Adipocyte (in vitro differentiated cells): ENCODE results near the gene PPP1R2.

Experiments used
- DNase-seq: peaks from one replicate; pipeline ENCODE4 v3.0.0-alpha.2; 2015; ENCODE audit warnings: low read depth
- H3K27me3 ChIP-seq: replicated peaks from 2 replicates; pipeline ENCODE4 v1.7.0; 2013; ENCODE audit warnings: mild to moderate bottlenecking, low read length, moderate library complexity; ENCODE audit not compliant: control insufficient read depth, insufficient read depth
- H3K36me3 ChIP-seq: 2 replicates; pipeline ENCODE4 v1.7.0; 2013; ENCODE audit warnings: low read length, mild to moderate bottlenecking, moderate library complexity; ENCODE audit not compliant: control insufficient read depth, insufficient read depth, severe bottlenecking
- H3K4me1 ChIP-seq: 2 replicates; pipeline ENCODE4 v1.7.0; 2013; ENCODE audit warnings: mild to moderate bottlenecking, low read length, moderate library complexity; ENCODE audit not compliant: control insufficient read depth, insufficient read depth
- H3K4me3 ChIP-seq: 2 replicates; pipeline ENCODE4 v1.7.0; 2013; ENCODE audit warnings: mild to moderate bottlenecking, low read length, moderate library complexity
- H3K9ac ChIP-seq: 2 replicates; pipeline ENCODE4 v1.7.0; 2013; ENCODE audit warnings: mild to moderate bottlenecking, low read length, moderate library complexity
- H3K9me3 ChIP-seq: 2 replicates; pipeline ENCODE4 v1.7.0; 2013; ENCODE audit warnings: mild to moderate bottlenecking, low read length, moderate library complexity; ENCODE audit not compliant: control insufficient read depth

The PPP1R2 gene

DNA sequence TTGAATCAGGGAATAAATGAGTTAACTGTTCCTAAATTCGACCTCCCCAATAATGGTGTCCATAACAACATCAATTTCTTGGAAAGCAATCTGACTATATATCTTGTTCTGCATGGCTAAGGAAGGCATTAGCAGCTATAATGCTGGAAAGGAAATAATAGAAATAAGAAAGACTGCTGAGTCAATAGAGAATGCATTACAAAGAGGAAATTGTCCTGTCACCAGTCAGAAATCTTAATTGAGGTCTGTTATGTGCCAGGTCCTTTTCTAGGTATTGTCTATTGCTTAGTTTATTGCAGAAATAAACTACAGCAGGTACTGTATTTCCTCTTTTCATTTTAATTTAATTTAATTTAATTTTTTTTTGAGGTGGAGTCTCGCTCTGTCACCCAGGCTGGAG, 5.9 kb upstream of the PPP1R2 start:
- H3K27me3 ChIP-seq = peaks cover 3% of the 10 kb centered on the region
- DNase-seq = no peak
- H3K36me3 ChIP-seq = no peaks in the 10 kb centered on the region
- no peaks in the 10 kb centered on the region for H3K9me3 ChIP-seq
- H3K9ac ChIP-seq = no peak overlapping the region
- peaks cover 36% of the 10 kb centered on the region for H3K4me1 ChIP-seq
- H3K4me3 ChIP-seq = no peak overlapping the region

DNA sequence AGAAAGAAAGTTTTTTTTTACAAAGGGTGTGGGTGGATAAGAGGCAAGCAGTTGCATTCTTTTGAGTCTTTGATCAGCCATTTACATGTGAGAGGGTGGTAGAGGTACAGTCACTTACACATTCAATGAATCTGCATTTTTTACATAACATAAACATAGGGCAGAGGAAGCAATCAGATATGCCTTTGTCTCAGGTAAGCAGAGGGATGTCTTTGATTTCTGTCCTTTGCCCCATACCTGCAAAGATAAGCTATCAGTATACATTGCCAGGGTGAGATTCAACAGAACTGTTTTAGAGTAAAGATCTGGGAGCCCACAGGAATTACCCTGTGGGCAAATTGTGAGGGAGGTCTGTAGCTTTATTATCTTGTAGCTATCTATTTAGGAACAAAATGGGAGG, 5.4 kb upstream of the PPP1R2 start:
- no peaks in the 10 kb centered on the region for H3K36me3 ChIP-seq
- no peaks in the 10 kb centered on the region for H3K9me3 ChIP-seq
- no peak for DNase-seq
- no peak overlapping the region for H3K9ac ChIP-seq
- H3K27me3 ChIP-seq = peaks cover 3% of the 10 kb centered on the region
- no peak overlapping the region for H3K4me3 ChIP-seq
- peaks cover 41% of the 10 kb centered on the region for H3K4me1 ChIP-seq

DNA sequence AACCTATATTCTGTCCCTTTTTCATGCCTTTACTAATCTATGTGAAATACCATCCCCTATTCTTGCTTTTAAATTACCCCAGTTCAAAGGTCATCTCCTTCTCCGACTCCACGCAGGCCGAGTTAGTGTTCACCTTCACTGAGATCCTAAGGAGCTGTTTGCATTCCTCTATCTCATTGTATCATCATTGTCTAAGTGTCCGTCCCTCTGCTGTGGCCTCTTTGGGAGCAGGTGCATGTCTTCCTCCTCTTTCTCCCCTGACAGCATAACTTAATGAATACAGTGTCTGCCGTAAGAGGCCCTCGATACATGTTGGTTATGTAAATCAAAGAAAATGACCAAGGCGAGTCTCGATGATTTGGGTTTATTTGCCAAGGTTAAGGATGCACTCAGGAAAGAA, 4.9 kb upstream of the PPP1R2 start:
- Histone ChIP-seq H3K4me3 (no peak overlapping the region), H3K4me1 (peaks cover 42% of the 10 kb centered on the region), H3K36me3 (no peaks in the 10 kb centered on the region), H3K9ac (no peak overlapping the region), H3K9me3 (no peaks in the 10 kb centered on the region), H3K27me3 (peaks cover 3% of the 10 kb centered on the region)
- DNase-seq = no peak

DNA sequence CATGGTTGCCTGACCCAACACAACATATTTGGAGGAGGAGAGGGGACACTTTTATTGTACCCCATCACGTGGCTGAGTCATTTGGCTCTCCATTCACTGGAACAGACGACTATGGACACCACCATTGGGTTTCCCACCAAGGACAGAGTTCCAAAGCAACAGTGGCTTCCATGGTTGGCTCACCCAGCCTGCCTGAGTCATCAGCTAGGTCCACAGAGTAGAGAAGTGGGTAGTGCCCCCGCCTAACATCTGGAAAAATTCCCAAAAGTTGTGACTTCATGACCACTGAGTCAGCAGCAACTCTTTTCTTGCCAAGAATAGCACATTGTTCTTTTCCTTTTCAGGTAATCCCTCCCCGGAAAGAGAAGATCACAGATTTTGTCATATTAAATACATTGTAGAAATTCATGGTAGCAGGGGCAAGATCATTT, 3.0 kb upstream of the PPP1R2 start:
- no peak overlapping the region for H3K9ac ChIP-seq
- no peaks in the 10 kb centered on the region for H3K9me3 ChIP-seq
- peaks cover 3% of the 10 kb centered on the region for H3K27me3 ChIP-seq
- DNase-seq = peak; percentile 90
- H3K4me1 ChIP-seq = peaks cover 42% of the 10 kb centered on the region
- H3K4me3 ChIP-seq = peak overlapping the region; percentile 13
- no peaks in the 10 kb centered on the region for H3K36me3 ChIP-seq

DNA sequence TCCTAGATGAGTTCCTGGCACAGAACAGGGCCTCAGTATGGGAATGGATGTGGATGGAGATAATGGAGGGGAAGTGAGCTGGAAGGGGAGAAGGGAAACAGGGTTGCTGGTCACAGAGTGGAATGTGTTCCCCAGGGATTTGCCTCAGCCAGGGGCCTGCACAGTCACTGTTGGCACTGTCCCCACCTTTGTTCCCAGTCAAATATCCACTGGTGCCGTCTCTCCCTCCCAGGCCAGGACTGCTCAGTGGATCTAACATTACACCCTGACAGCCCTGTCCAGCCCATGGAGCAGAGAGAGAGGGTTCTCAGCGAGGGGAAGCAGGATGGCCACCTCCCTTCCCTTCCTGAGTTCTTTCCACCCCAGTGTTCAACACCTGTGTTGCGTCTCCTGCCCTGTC, 1.5 kb upstream of the PPP1R2 start:
- DNase-seq = no peak
- H3K9ac ChIP-seq = no peak overlapping the region
- H3K4me3 ChIP-seq = no peak overlapping the region
- H3K36me3 ChIP-seq = no peaks in the 10 kb centered on the region
- no peaks in the 10 kb centered on the region for H3K27me3 ChIP-seq
- no peaks in the 10 kb centered on the region for H3K9me3 ChIP-seq
- H3K4me1 ChIP-seq = peaks cover 38% of the 10 kb centered on the region

DNA sequence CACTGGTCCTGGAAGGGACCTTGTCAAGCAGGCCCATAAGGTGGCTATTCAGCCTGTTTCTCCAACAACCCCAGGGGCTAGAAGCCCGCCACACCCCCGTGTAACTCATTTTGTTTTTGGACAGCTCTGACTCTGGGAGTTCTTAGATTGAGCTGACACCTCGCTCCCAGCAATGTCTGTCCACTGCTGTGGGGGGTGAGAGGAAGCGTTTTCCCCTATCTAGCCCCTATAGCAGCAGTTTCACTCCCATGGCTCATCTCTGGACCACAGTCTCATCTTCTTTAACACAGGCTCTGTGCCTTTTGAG, 1.1 kb upstream of the PPP1R2 start:
- no peak for DNase-seq
- no peaks in the 10 kb centered on the region for H3K27me3 ChIP-seq
- no peaks in the 10 kb centered on the region for H3K36me3 ChIP-seq
- no peaks in the 10 kb centered on the region for H3K9me3 ChIP-seq
- peaks cover 38% of the 10 kb centered on the region for H3K4me1 ChIP-seq
- no peak overlapping the region for H3K9ac ChIP-seq
- H3K4me3 ChIP-seq = peak overlapping the region; percentile 94

DNA sequence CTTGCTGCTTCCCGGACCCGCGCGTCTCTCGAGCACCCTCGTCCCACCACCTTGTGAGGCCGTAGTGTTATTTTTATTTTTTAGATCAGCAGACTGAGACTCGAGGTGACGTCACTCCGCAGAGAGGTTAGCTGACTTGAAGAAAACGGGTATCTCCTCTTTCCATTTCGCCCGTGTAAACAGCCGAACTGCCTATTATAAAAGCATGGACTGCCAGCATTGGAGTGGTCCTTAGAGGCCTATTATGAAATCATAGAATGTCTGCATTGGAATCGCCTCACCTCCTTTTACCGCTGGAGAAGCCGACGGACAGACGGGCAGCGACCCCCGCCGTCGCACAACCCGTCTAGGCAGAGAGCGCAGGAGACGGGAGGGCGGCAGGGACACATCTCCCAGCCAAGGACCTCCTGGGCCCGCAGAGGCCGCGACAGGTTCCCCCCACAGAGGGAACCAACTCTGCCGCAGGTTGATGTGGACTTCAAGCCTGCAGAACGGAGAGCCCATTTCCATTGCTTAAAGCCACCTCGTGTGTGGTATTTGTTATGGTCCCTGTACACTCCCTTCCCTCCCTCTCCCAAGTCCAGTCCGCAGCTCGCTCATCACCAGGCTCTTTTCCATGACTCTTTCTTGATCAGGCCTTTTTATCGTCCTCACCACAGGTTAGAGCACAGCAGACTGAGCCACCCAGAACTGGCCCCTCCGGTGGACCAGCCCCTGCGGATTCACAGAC, 540 bp upstream of the PPP1R2 start:
- no peak for DNase-seq
- no peaks in the 10 kb centered on the region for H3K36me3 ChIP-seq

DNA sequence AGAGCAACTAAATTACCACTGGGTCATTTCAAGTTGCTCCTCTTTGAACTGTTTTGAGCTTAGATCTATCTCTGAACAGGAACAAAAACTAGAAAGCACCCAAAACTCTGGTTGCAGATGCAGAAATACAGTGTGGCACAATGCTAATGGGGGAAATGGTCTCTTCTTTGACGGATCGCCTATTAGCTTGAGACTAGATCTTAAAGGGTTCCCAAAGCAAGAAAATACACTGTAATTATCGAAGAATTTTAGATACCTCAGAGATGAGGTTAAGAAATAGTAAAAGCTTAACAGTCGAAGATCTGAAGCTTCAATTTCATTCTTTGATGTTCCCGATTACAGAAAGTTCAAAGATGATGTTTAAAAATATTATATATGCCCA, 818 bp downstream of the PPP1R2 start:
- DNase-seq = peak; percentile 34
- Histone ChIP-seq H3K9ac (peak overlapping the region; percentile 97), H3K27me3 (no peaks in the 10 kb centered on the region), H3K4me3 (peak overlapping the region; percentile 94), H3K9me3 (no peaks in the 10 kb centered on the region), H3K36me3 (no peaks in the 10 kb centered on the region), H3K4me1 (peaks cover 38% of the 10 kb centered on the region)

More for the DNA sequence above, 540 bp upstream of the PPP1R2 start:
- Histone ChIP-seq H3K9ac (peak overlapping the region; percentile 70), H3K27me3 (no peaks in the 10 kb centered on the region), H3K4me3 (peak overlapping the region; percentile 94), H3K9me3 (no peaks in the 10 kb centered on the region), H3K4me1 (peaks cover 38% of the 10 kb centered on the region)

DNA sequence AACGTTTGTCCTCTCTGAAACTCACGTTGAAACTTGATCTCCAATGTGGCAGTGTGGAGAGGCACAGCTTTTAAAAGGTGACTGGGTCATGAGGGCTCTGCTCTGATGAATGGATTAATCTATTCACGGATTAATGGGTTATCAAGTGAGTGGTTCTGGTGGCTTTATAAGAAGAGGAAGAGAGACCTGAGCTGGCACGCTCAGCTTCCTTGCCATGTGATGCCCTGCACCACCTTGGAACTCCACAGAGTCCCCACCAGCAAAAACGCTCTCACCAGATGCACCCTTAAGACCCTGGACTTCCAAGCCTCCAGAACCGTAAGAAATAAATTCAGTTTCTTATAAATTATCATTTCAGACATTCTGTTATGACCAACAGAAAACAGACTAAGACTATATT, 2.6 kb downstream of the PPP1R2 start:
- H3K4me1 ChIP-seq = peaks cover 25% of the 10 kb centered on the region
- peak overlapping the region; percentile 94 for H3K4me3 ChIP-seq
- no peak overlapping the region for H3K9ac ChIP-seq
- no peaks in the 10 kb centered on the region for H3K36me3 ChIP-seq
- no peak for DNase-seq
- H3K9me3 ChIP-seq = no peaks in the 10 kb centered on the region
- H3K27me3 ChIP-seq = no peaks in the 10 kb centered on the region

DNA sequence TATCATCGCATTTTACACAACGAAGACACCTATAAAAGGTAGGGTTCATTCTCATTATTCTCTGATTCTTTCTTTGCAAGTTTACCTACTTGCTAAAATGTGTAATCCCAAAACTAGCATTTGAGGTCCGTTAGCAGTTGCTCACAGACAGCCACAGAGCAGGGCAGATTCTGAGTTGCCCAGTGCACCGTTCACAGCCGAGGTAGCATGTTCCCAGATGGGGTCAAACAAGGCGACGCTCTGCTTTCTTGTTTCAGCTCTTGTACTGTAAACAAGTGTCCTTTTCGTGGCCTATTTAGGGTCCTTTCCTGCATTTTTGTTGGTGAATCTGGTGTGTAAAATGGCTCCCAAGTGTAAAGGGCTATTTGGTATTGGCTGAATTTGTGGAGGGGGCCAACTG, 3.1 kb downstream of the PPP1R2 start:
- H3K9me3 ChIP-seq = no peaks in the 10 kb centered on the region

DNA sequence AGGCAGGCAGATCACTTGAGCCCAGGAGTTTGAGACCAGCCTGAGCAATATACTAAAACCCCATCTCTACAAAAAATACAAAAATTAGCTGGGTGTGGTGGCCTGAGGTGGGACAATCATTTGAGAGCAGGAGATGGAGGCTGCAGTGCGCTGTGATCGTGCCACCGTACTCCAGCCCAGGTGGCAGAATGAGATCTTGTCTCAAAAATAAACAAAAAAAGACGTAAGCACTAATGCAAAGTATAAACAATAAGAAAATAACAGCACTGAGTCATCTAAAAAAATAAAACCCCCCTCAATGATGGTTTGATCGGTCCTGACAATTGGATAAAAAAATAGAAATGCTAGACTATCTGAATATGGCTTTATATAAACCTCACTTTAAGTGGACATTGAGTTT, 3.6 kb downstream of the PPP1R2 start:
- Histone ChIP-seq H3K36me3 (no peaks in the 10 kb centered on the region), H3K9ac (no peak overlapping the region), H3K4me3 (no peak overlapping the region), H3K4me1 (peaks cover 20% of the 10 kb centered on the region), H3K27me3 (no peaks in the 10 kb centered on the region), H3K9me3 (no peaks in the 10 kb centered on the region)
- no peak for DNase-seq

More for the DNA sequence above, 3.1 kb downstream of the PPP1R2 start:
- Histone ChIP-seq H3K4me1 (peaks cover 25% of the 10 kb centered on the region), H3K4me3 (no peak overlapping the region), H3K9ac (no peak overlapping the region), H3K27me3 (no peaks in the 10 kb centered on the region), H3K36me3 (no peaks in the 10 kb centered on the region)
- no peak for DNase-seq

DNA sequence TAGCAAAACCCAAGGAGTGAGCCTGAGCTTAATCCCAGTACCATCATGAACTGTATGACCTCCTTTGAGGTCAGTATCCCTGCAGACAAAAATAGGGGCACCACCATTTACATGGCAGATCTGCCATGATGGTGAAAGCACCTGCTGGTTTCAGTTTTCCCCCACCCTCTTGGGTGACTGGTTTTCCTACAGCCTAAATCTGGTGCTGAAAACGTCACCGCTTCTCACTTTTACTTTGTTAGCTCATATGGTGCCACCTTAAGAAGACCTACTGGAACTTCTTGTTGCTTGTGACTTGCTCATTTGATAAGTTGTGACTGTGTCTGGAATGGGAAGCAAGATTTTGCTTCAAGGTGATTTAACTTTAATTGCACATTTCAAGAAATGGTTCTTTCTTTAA, 5.1 kb downstream of the PPP1R2 start:
- H3K9ac ChIP-seq = no peak overlapping the region
- peaks cover 13% of the 10 kb centered on the region for H3K4me1 ChIP-seq
- no peak overlapping the region for H3K4me3 ChIP-seq
- no peaks in the 10 kb centered on the region for H3K36me3 ChIP-seq
- H3K9me3 ChIP-seq = no peaks in the 10 kb centered on the region
- no peaks in the 10 kb centered on the region for H3K27me3 ChIP-seq
- no peak for DNase-seq
